GM18873 (cell line): ENCODE data around the gene ZBTB7B.

ENCODE experiments used
- ATAC-seq: cut with Tn5 transposase; IDR thresholded peaks from one replicate; pipeline ENCODE4 v1.9.1; 2021; ENCODE audit warnings: mild to moderate bottlenecking, moderate library complexity, moderate number of reproducible peaks; ENCODE audit not compliant: unreplicated experiment, low FRiP score

The ZBTB7B gene

GRCh38 chr1:155002464-155003226, at the start of gene ZBTB7B:
Gene ZBTB7B (plus strand): TSS chr1:155002802. CDS start chr1:155014661, 11,859 bp downstream.
- no peak for ATAC-seq

- no peak for ATAC-seq
Observed at GRCh38 chr1:154953611-154954038, 49.0 kb upstream of the ZBTB7B start.

GRCh38 chr1:154954541-154954940, 48.1 kb upstream of the ZBTB7B start:
- ATAC-seq: no peak

- ATAC-seq: peak; percentile 64
Observed at GRCh38 chr1:154955039-154955717, 47.4 kb upstream of the ZBTB7B start.

- peak; percentile 9 for ATAC-seq
Observed at GRCh38 chr1:154955718-154956543, 46.7 kb upstream of the ZBTB7B start, which contains the start of gene PBXIP1. Gene PBXIP1 (minus strand): TSS chr1:154956099. CDS start chr1:154953721, 2,378 bp downstream.

- no peak for ATAC-seq
Observed at GRCh38 chr1:154956544-154956941, 46.1 kb upstream of the ZBTB7B start.

GRCh38 chr1:154957091-154957657, 45.4 kb upstream of the ZBTB7B start:
- no peak for ATAC-seq

GRCh38 chr1:154958036-154958435, 44.6 kb upstream of the ZBTB7B start:
- ATAC-seq: no peak

GRCh38 chr1:154958681-154959425, 43.7 kb upstream of the ZBTB7B start:
- no peak for ATAC-seq

- no peak for ATAC-seq
Observed at GRCh38 chr1:154959426-154959780, 43.2 kb upstream of the ZBTB7B start.

GRCh38 chr1:154960446-154961136, 42.0 kb upstream of the ZBTB7B start:
- no peak for ATAC-seq

GRCh38 chr1:154961207-154962155, 41.1 kb upstream of the ZBTB7B start, which contains the start of gene PYGO2:
Gene PYGO2 (minus strand): TSS chr1:154961782. CDS start chr1:154961576, 206 bp downstream.
- peak; percentile 48 for ATAC-seq

- ATAC-seq: no peak
Observed at GRCh38 chr1:154962156-154962749, 40.3 kb upstream of the ZBTB7B start.

- ATAC-seq: no peak
Observed at GRCh38 chr1:154962795-154963330, 39.7 kb upstream of the ZBTB7B start.

- ATAC-seq: no peak
Observed at GRCh38 chr1:154963643-154964042, 39.0 kb upstream of the ZBTB7B start.

- no peak for ATAC-seq
Observed at GRCh38 chr1:154964359-154964758, 38.2 kb upstream of the ZBTB7B start.

- no peak for ATAC-seq
Observed at GRCh38 chr1:154966111-154966510, 36.5 kb upstream of the ZBTB7B start.
